A549 (cell line): ENCODE measurements around the gene PSMF1. TPM values are rescaled to one million over a fixed set of nuclear protein-coding genes. Genes with fewer than 3 reads are reported as not detected.
A peak's percentile ranks its signal among the peaks of the same experiment; 100 is the strongest.

Source experiments
- ATAC-seq, 2 experiments: fragments of 200-7000 bp in 1 of 2; fragments of >200 bp in 1 of 2; cut with Nextera tagmentation in 1 of 2; cut with Tn5 transposase in 1 of 2; 3 replicates each; pipeline versions ENCODE4 v1.8.0 to v1.9.1; 2018 to 2020; ENCODE audit warnings: mild to moderate bottlenecking in 1 of 2, moderate library complexity in 1 of 2
- CTCF ChIA-PET: fragments of 300-600 bp; sonication (Branson Sonifier 250); formaldehyde crosslinking; extraction: SDS; loops from one replicate; lab custom pipeline; 2021; ENCODE audit warnings: antibody characterized with exemption, inconsistent platforms; lab: Yijun Ruan, JAX
- POLR2A ChIA-PET: fragments of 350-600 bp; formaldehyde crosslinking; extraction: SDS; loops from one replicate; lab custom pipeline; 2021; ENCODE audit warnings: antibody characterized with exemption, inconsistent platforms; lab: Yijun Ruan, JAX
- DNase-seq, 2 experiments: peaks; one replicate each; pipeline versions ENCODE4 v3.0.0 to v3.0.0-alpha.2; 2011 to 2016; ENCODE audit warnings: low read depth in 1 of 2, low spot score in 1 of 2
- FAIRE-seq: peaks from 2 replicates; lab custom pipeline; 2011; peaks lifted over from hg19 to GRCh38; lab: Jason Lieb, UNC
- H3K27ac ChIP-seq, 2 experiments: fragments of >200 bp; sonication (Bioruptor Twin); formaldehyde crosslinking; 3 replicates each; pipeline ENCODE4 v1.5.1; 2016 to 2017
- H3K4me1 ChIP-seq: fragments of >200 bp; sonication (Bioruptor Twin); formaldehyde crosslinking; 3 replicates; pipeline ENCODE4 v1.6.1; 2016
- H3K4me2 ChIP-seq: fragments of >200 bp; sonication (Bioruptor Twin); formaldehyde crosslinking; 3 replicates; pipeline ENCODE4 v1.6.1; 2016
- H3K4me3 ChIP-seq: fragments of >200 bp; sonication (Bioruptor Twin); formaldehyde crosslinking; 3 replicates; pipeline ENCODE4 v1.5.1; 2016
- H3K9me3 ChIP-seq: fragments of >200 bp; sonication (Bioruptor Twin); formaldehyde crosslinking; 3 replicates; pipeline ENCODE4 v1.6.1; 2016
- EP300 ChIP-seq, 2 experiments: fragments of >200 bp; sonication (Bioruptor Twin); formaldehyde crosslinking; IDR thresholded peaks; 2 replicates in 1 of 2; 3 replicates in 1 of 2; pipeline ENCODE4 v1.6.1; 2016 to 2017
- ESRRA ChIP-seq: fragments of 150-350 bp; IDR thresholded peaks from 2 replicates; pipeline ENCODE4 v1.6.1; 2014; ENCODE audit warnings: mild to moderate bottlenecking, low read length, borderline replicate concordance
- HDAC2 ChIP-seq: fragments of 200-600 bp; sonication (generic); IDR thresholded peaks from 2 replicates; pipeline ENCODE4 v1.6.1; 2016
- HES2 ChIP-seq: fragments of >200 bp; sonication (Bioruptor Twin); formaldehyde crosslinking; IDR thresholded peaks from 2 replicates; pipeline ENCODE4 v1.6.1; 2016
- HMGXB4 ChIP-seq: fragments of 250-450 bp; sonication (Bioruptor Pico); IDR thresholded peaks from 2 replicates; pipeline ENCODE4 v1.5.0; 2021; ENCODE audit warnings: mild to moderate bottlenecking, moderate library complexity, borderline replicate concordance
- HOXB5 ChIP-seq: fragments of 250-450 bp; sonication (Bioruptor Pico); IDR thresholded peaks from 2 replicates; pipeline ENCODE4 v1.5.0; 2020; ENCODE audit warnings: mild to moderate bottlenecking, moderate library complexity
- JUN ChIP-seq, 2 experiments: fragments of >200 bp; sonication (Bioruptor Twin); formaldehyde crosslinking; IDR thresholded peaks; 2 replicates in 1 of 2; 3 replicates in 1 of 2; pipeline ENCODE4 v1.6.1; 2016 to 2017
- MYC ChIP-seq: IDR thresholded peaks from 2 replicates; pipeline ENCODE4 v1.6.1; 2012; ENCODE audit warnings: mild to moderate bottlenecking, inconsistent platforms, low read length, improper control_type of control experiment, borderline replicate concordance
- NPAS2 ChIP-seq: fragments of 250-450 bp; sonication (Bioruptor Pico); IDR thresholded peaks from 2 replicates; pipeline ENCODE4 v1.8.0; 2022; ENCODE audit warnings: mild to moderate bottlenecking, moderate library complexity, borderline replicate concordance
- PHF8 ChIP-seq: fragments of 200-600 bp; sonication (generic); IDR thresholded peaks from 2 replicates; pipeline ENCODE4 v1.6.1; 2016; ENCODE audit warnings: low read depth, mild to moderate bottlenecking, antibody characterized with exemption, moderate library complexity, borderline replicate concordance
- POLR2A ChIP-seq: IDR thresholded peaks from 2 replicates; pipeline ENCODE4 v1.6.1; 2012; ENCODE audit warnings: mild to moderate bottlenecking, low read length
- POLR2AphosphoS2 ChIP-seq: conservative IDR thresholded peaks from 2 replicates; pipeline ENCODE4 v1.6.1; 2012; ENCODE audit warnings: low read length, improper control_type of control experiment, inconsistent platforms
- REST ChIP-seq: fragments of 200-600 bp; sonication (generic); IDR thresholded peaks from 2 replicates; pipeline ENCODE4 v1.6.1; 2016; ENCODE audit warnings: antibody characterized with exemption, mild to moderate bottlenecking, moderate library complexity
- RFX5 ChIP-seq: fragments of 450-650 bp; IDR thresholded peaks from 2 replicates; pipeline ENCODE4 v1.7.1; 2014; ENCODE audit warnings: antibody characterized with exemption, mild to moderate bottlenecking, moderate library complexity
- USF2 ChIP-seq: fragments of 450-650 bp; IDR thresholded peaks from 2 replicates; pipeline ENCODE4 v1.6.1; 2014; ENCODE audit warnings: antibody characterized with exemption
- ZC3H11A ChIP-seq: fragments of 450-650 bp; IDR thresholded peaks from 2 replicates; pipeline ENCODE4 v1.6.1; 2014; ENCODE audit warnings: antibody characterized with exemption, mild to moderate bottlenecking
- ZNF302 ChIP-seq: fragments of 250-450 bp; sonication (Bioruptor Pico); IDR thresholded peaks from 2 replicates; pipeline ENCODE4 v1.9.0; 2021; ENCODE audit warnings: inconsistent platforms, mild to moderate bottlenecking, moderate library complexity
- ZSCAN20 ChIP-seq: fragments of 250-450 bp; sonication (Bioruptor Pico); IDR thresholded peaks from 2 replicates; pipeline ENCODE4 v1.8.0; 2022; ENCODE audit warnings: mild to moderate bottlenecking, moderate library complexity
- WGBS: methylation state at CpG from one replicate; pipeline ENCODE4 v1.1.6; 2017; ENCODE audit errors: missing lambda C conversion rate; 5-methylcytosine and 5-hydroxymethylcytosine counted together
- polyA plus RNA-seq, 4 experiments: library from polyadenylated mRNA; depleted of rRNA in 3 of 4; stranded (reverse); fragments of >200 nt; fragmentation: RNase III in 1 of 4; extraction: RNeasy Plus Mini Kit Qiagen cat#74134 plus additional on column Dnase treatment in 1 of 4; gene quantifications; 2 replicates in 3 of 4; 3 replicates in 1 of 4; pipeline ENCODE4 v1.2.3, GENCODE V29; 2011 to 2017

PSMF1 gene
- polyA plus RNA-seq, 2 of the 4 experiments (the other 2 are of a cell fraction) = 123 to 157 TPM

GRCh38 chr20:1205802-1206201, 87.4 kb downstream of the PSMF1 start:
- ChIA-PET CTCF (interaction anchor here (1.4 to 3.6 kb wide), 5 partner anchors 12 to 390 kb away, joined by 3 to 21 read pairs (median 4); no protein-coding TSS in a partner anchor), POLR2A (no interaction called here)
- Histone ChIP-seq H3K4me3 (no peak overlapping the region), H3K9me3 (no peaks in the 10 kb centered on the region), H3K4me1 (no peaks in the 10 kb centered on the region), H3K4me2 (no peak overlapping the region), H3K27ac (no peak overlapping the region)
- no peak for DNase-seq
- ATAC-seq = no peak
- no peak for TF ChIP-seq POLR2AphosphoS2
- no peak for TF ChIP-seq ZSCAN20 (CRISPR knock-in tag)
- TF ChIP-seq JUN (IDR thresholded peaks at IDR 0.05) = no peak
- no peak for TF ChIP-seq REST
- no peak for TF ChIP-seq USF2
- TF ChIP-seq HOXB5 = no peak
- TF ChIP-seq EP300 (IDR thresholded peaks at IDR 0.05) = no peak
- no peak for TF ChIP-seq HES2
- no peak for TF ChIP-seq ZC3H11A
- TF ChIP-seq ESRRA = no peak
- WGBS = 63% methylated on average over 8 of the region's 8 CpGs
- FAIRE-seq = no peak

- ChIA-PET CTCF (interaction anchor here (0.6 to 3.6 kb wide), 5 partner anchors 11 to 391 kb away, joined by 3 to 21 read pairs (median 4); no protein-coding TSS in a partner anchor), POLR2A (no interaction called here)
- Histone ChIP-seq H3K4me2 (no peak overlapping the region), H3K4me3 (no peak overlapping the region), H3K9me3 (no peaks in the 10 kb centered on the region), H3K4me1 (no peaks in the 10 kb centered on the region), H3K27ac (no peak overlapping the region)
- no peak for TF ChIP-seq POLR2A
- TF ChIP-seq ZNF302 (CRISPR knock-in tag) = no peak
- no peak for TF ChIP-seq NPAS2 (CRISPR knock-in tag)
- TF ChIP-seq USF2 = no peak
- no peak for TF ChIP-seq MYC
- FAIRE-seq (no peak), ATAC-seq (no peak), DNase-seq (no peak)
- WGBS = 55% methylated on average over 19 of the region's 19 CpGs
These were observed 88.2 kb downstream of the PSMF1 start for GRCh38 chr20:1206366-1207148.

GRCh38 chr20:1207293-1207878, 89.0 kb downstream of the PSMF1 start:
- Histone ChIP-seq H3K4me1 (no peaks in the 10 kb centered on the region), H3K27ac (no peak overlapping the region), H3K9me3 (no peaks in the 10 kb centered on the region), H3K4me3 (no peak overlapping the region), H3K4me2 (no peak overlapping the region)
- no peak for DNase-seq
- ATAC-seq = peak in 1 of 2 experiments; percentile 55; a peak in 3 of 6 replicates
- TF ChIP-seq HDAC2 (no peak), PHF8 (no peak), HMGXB4 (no peak), HOXB5 (no peak), RFX5 (peak; percentile 97)
- FAIRE-seq = no peak
- 31% methylated on average over 3 of the region's 3 CpGs for WGBS
- ChIA-PET POLR2A (no interaction called here), CTCF (interaction anchor here (0.6 to 6.8 kb wide), 5 partner anchors 21 to 297 kb away, joined by 3 to 51 read pairs (median 4); no protein-coding TSS in a partner anchor)
